HepG2 (cell line): Measurements from ENCODE around the gene P3H3. TPM values are rescaled to one million over a fixed set of nuclear protein-coding genes. Genes with fewer than 3 reads are reported as not detected.
A peak's percentile ranks its signal among the peaks of the same experiment; 100 is the strongest.

Source experiments
- FOXJ3 ChIP-seq: sonication (generic); formaldehyde crosslinking; IDR thresholded peaks from 2 replicates; pipeline ENCODE4 v1.4.0; 2020; ENCODE audit warnings: missing genetic modification reagents, mild to moderate bottlenecking, borderline replicate concordance
- HNF4A ChIP-seq: sonication (generic); formaldehyde crosslinking; IDR thresholded peaks from 2 replicates; pipeline ENCODE4 v1.4.0; 2020; ENCODE audit warnings: missing genetic modification reagents
- IRF2 ChIP-seq: IDR thresholded peaks from 2 replicates; pipeline ENCODE4 v1.6.1; 2018; ENCODE audit warnings: missing genetic modification reagents, missing compliant biosample characterization
- KIAA2018 ChIP-seq: sonication (generic); formaldehyde crosslinking; IDR thresholded peaks from 2 replicates; pipeline ENCODE4 v1.5.0; 2020; ENCODE audit warnings: mild to moderate bottlenecking, missing genetic modification reagents, borderline replicate concordance
- KMT2A ChIP-seq: sonication (generic); formaldehyde crosslinking; IDR thresholded peaks from 2 replicates; pipeline ENCODE4 v1.4.0; 2020; ENCODE audit warnings: missing genetic modification reagents
- NR0B2 ChIP-seq: sonication (generic); formaldehyde crosslinking; IDR thresholded peaks from 2 replicates; pipeline ENCODE4 v1.4.0; 2020; ENCODE audit warnings: mild to moderate bottlenecking, missing genetic modification reagents
- NR2C2 ChIP-seq: sonication (generic); formaldehyde crosslinking; IDR thresholded peaks from 2 replicates; pipeline ENCODE4 v1.4.0; 2020; ENCODE audit warnings: missing genetic modification reagents, mild to moderate bottlenecking, moderate library complexity, borderline replicate concordance
- NR2F6 ChIP-seq, 2 experiments: IDR thresholded peaks; 2 replicates each; pipeline ENCODE4 v1.6.1; 2016; ENCODE audit warnings: antibody characterized with exemption in 1 of 2, mild to moderate bottlenecking in 1 of 2
- RBFOX2 ChIP-seq: fragments of 200-400 bp; formaldehyde crosslinking; IDR thresholded peaks from 2 replicates; pipeline ENCODE4 v1.6.1; 2017; ENCODE audit warnings: low read depth, mild to moderate bottlenecking, low read length
- SETDB1 ChIP-seq: sonication (generic); formaldehyde crosslinking; IDR thresholded peaks from 2 replicates; pipeline ENCODE4 v1.5.1; 2020; ENCODE audit warnings: missing genetic modification reagents, mild to moderate bottlenecking, borderline replicate concordance
- SRSF9 ChIP-seq: fragments of 200-400 bp; formaldehyde crosslinking; IDR thresholded peaks from 2 replicates; pipeline ENCODE4 v1.6.1; 2018; ENCODE audit warnings: borderline replicate concordance, mild to moderate bottlenecking, low read depth, low read length; ENCODE audit not compliant: insufficient read depth, poor library complexity, severe bottlenecking
- ZBTB21 ChIP-seq: sonication (generic); formaldehyde crosslinking; IDR thresholded peaks from 2 replicates; pipeline ENCODE4 v1.4.0; 2020; ENCODE audit warnings: missing genetic modification reagents
- ZC3H13 ChIP-seq: sonication (generic); formaldehyde crosslinking; IDR thresholded peaks from 2 replicates; pipeline ENCODE4 v1.8.1; 2023; ENCODE audit warnings: mild to moderate bottlenecking, missing genetic modification reagents, moderate library complexity
- ZFP36L2 ChIP-seq: sonication (generic); formaldehyde crosslinking; IDR thresholded peaks from 2 replicates; pipeline ENCODE4 v1.4.0; 2020; ENCODE audit warnings: missing genetic modification reagents
- ZFP82 ChIP-seq: sonication (generic); formaldehyde crosslinking; IDR thresholded peaks from 2 replicates; pipeline ENCODE4 v1.5.1; 2020; ENCODE audit warnings: mild to moderate bottlenecking, missing genetic modification reagents, borderline replicate concordance
- ZNF24 ChIP-seq: fragments of 450-650 bp; IDR thresholded peaks from 2 replicates; pipeline ENCODE4 v1.6.1; 2017; ENCODE audit warnings: antibody characterized with exemption, mild to moderate bottlenecking
- ZNF264 ChIP-seq: sonication (generic); formaldehyde crosslinking; IDR thresholded peaks from 2 replicates; pipeline ENCODE4 v1.4.0; 2020; ENCODE audit warnings: missing genetic modification reagents
- ZNF691 ChIP-seq: sonication (generic); formaldehyde crosslinking; IDR thresholded peaks from 2 replicates; pipeline ENCODE4 v1.4.0; 2020; ENCODE audit warnings: missing genetic modification reagents, low read depth, mild to moderate bottlenecking, borderline replicate concordance
- ZNF790 ChIP-seq: sonication (generic); formaldehyde crosslinking; IDR thresholded peaks from 2 replicates; pipeline ENCODE4 v1.8.0; 2022; ENCODE audit warnings: missing genetic modification reagents, mild to moderate bottlenecking, borderline replicate concordance
- polyA plus RNA-seq, 8 experiments: library from polyadenylated mRNA; depleted of rRNA in 3 of 8; stranded (reverse) in 7 of 8; unstranded in 1 of 8; fragments of >200 nt; fragmentation: Illumina TruSeq in 4 of 8; extraction: Trizol in 4 of 8; gene quantifications; 2 replicates each; pipeline versions ENCODE4 v1.2.1 to v1.2.3, GENCODE V29; 2011 to 2016; ENCODE audit warnings: low read depth in 4 of 8, missing spikeins in 1 of 8, mixed read lengths in 1 of 8; ENCODE audit not compliant: insufficient read depth in 1 of 8
- total RNA-seq, 5 experiments: library from RNA; depleted of rRNA; stranded (reverse); fragments of >200 nt; fragmentation: Illumina TruSeq; extraction: Trizol; gene quantifications; 2 replicates each; pipeline ENCODE4 v1.2.3, GENCODE V29; 2016; ENCODE audit warnings: low read depth in 1 of 5

The P3H3 gene
- total and polyA plus RNA-seq, 2 of the 13 experiments (the other 11 are each of a cell fraction or from before 2014, with no cell fraction given) = 20.1 to 20.5 TPM

DNA sequence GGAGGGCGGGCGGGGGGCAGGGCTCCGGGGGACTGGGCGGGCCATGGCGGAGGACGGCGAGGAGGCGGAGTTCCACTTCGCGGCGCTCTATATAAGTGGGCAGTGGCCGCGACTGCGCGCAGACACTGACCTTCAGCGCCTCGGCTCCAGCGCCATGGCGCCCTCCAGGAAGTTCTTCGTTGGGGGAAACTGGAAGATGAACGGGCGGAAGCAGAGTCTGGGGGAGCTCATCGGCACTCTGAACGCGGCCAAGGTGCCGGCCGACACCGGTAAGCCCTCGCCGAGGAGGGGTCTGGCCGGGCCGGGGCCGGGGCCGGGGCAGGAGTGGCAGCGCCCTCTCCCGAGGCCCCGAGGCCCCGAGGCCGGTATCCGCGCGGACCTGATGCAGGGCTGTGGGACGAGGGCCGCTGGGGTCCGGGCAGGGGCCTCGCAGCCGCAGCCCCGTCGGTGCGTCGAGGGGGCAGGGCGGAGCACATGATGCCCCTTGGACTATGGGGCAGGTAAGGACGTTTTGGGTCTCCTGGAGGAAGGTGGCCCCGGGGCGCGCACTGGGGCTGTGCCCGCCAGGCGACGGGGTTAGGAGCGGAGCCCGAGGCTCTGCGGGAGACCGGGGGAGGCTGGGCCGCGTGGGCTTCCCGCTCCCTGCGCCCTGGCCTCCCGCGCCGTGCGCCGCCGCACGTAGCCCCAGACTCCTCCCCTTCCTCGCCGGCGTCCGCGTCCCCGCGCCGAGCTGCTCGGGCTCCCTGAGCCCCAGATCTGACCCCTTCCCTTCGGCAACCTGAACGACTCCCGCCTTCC lies 39.4 kb downstream of the P3H3 start, which contains the start of gene TPI1 (continued):
- TF ChIP-seq KIAA2018 (CRISPR knock-in tag) = no peak
- 0 out of 2 replicates have a peak, but pooled peaks have one; percentile 61 for TF ChIP-seq ZNF790
- no peak; the same call in 1 of the 2 replicates for TF ChIP-seq ZNF264
- TF ChIP-seq IRF2 (CRISPR knock-in tag) = peak; percentile 60; the same call in 1 of the 2 replicates
- TF ChIP-seq NR2C2 (CRISPR knock-in tag) = 0 out of 2 replicates have a peak, but pooled peaks have one; percentile 19
- peak; percentile 88 for TF ChIP-seq ZC3H13 (CRISPR knock-in tag)
- peak; percentile 36 for TF ChIP-seq NR0B2 (CRISPR knock-in tag)
- TF ChIP-seq NR2F6 (IDR thresholded peaks at IDR 0.05) = no peak
- TF ChIP-seq NR2F6 (CRISPR knock-in tag; IDR thresholded peaks at IDR 0.05) = peak; percentile 50; the same call in 1 of the 2 replicates
- TF ChIP-seq ZBTB21 (CRISPR knock-in tag) = no peak; the same call in 1 of the 2 replicates
- no peak for TF ChIP-seq SETDB1 (CRISPR knock-in tag)
- 0 out of 2 replicates have a peak, but pooled peaks have one; percentile 20 for TF ChIP-seq ZFP36L2 (CRISPR knock-in tag)
- TF ChIP-seq KMT2A (CRISPR knock-in tag) = no peak
- TF ChIP-seq RBFOX2 = peak; percentile 95
- TF ChIP-seq HNF4A = no peak
- TF ChIP-seq SRSF9 = no peak
- no peak for TF ChIP-seq ZNF24
- TF ChIP-seq ZNF691 (CRISPR knock-in tag) = no peak; the same call in 1 of the 2 replicates
- peak; percentile 82; the same call in 1 of the 2 replicates for TF ChIP-seq ZFP82 (CRISPR knock-in tag)
- TF ChIP-seq FOXJ3 (CRISPR knock-in tag) = no peak
